ENCODE measurements around the gene AUH. TPM values are rescaled to one million over a fixed set of nuclear protein-coding genes. Genes with fewer than 3 reads are reported as not detected.
A peak's percentile ranks its signal among the peaks of the same experiment; 100 is the strongest.

AUH gene
- total and polyA plus RNA-seq, 9 of the 15 experiments (the other 6 are each of a cell fraction or from before 2014, with no cell fraction given), result 3.4 to 29.0 (median 10.1) TPM

DNA sequence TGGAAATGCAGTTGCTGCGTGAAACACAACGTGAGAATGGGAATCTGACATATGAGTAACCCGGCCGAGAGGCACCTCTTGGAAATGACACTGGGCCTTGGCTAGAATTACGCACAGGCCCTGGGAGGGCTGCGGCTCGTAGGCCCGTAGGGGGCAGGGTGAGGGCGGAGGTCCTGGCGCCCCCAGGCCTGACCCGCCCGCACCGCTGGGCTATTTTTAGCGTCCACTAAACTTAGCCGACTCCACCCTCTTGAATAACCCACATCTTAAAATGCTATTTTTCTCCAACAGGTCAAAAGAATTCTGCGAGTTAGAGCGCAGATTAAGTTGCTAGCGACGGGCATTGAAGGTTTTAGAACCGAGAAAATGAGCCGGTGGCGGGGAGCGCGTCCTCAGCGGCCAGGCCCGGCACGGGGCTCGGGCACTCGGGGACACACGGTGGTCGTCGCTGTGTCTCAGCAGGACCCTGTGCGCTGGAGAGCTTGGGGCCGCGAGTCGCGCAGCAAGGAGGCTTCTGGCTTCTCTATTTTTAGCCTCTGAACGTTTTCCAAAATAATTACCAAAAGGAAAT, 168.5 kb downstream of the AUH start:
- POLR2A ChIA-PET, result interaction anchor here (0.5 to 2.2 kb wide), 5 partner anchors 8 to 82 kb away, joined by 3 to 4 read pairs (median 4); no protein-coding TSS in a partner anchor
- 0% methylated on average over 31 of the region's 38 CpGs for WGBS (ENCODE audit: insufficient coverage, low coverage, missing lambda C conversion rate)
- H3K27ac ChIP-seq (ENCODE audit: extremely low read depth, low read depth, low read length), result peak overlapping the region; percentile 99
- H3K9ac ChIP-seq (ENCODE audit: insufficient read depth in 1 of 2, low read depth in 2 of 2, low read length in 2 of 2), result peak overlapping the region; percentile 95
- no peaks in the 10 kb centered on the region for H4K20me1 ChIP-seq (replicated peaks; ENCODE audit: control insufficient read depth, insufficient read depth, low read length)
- peaks cover 2% of the 10 kb centered on the region; the same call in 1 of the 3 replicates for H3K36me3 ChIP-seq (ENCODE audit: control insufficient read depth, insufficient read depth, low read length)
- H3K9me3 ChIP-seq (replicated peaks; ENCODE audit: control insufficient read depth, insufficient read depth, low read depth, low read length), result peaks cover 2% of the 10 kb centered on the region; the same call in 1 of the 2 replicates
- DNase-seq (ENCODE audit: extremely low read depth in 1 of 4, low spot score in 3 of 4), result peak; percentile 67 to 91 (median 76)
- H2AFZ ChIP-seq (ENCODE audit: low read depth, low read length), result peak overlapping the region; percentile 46
- in situ Hi-C loops (cut with MboI), result no loop called here
- FAIRE-seq, result peak; percentile 91
- no peaks in the 10 kb centered on the region for H3K27me3 ChIP-seq (ENCODE audit: control insufficient read depth in 2 of 2, insufficient read depth in 2 of 2, low read length in 2 of 2)
- intact Hi-C loops (cut with micrococcal nuclease), result loop anchor here (5.0 to 10.0 kb wide), 3 partner anchors 88 to 229 kb away; partner anchors contain the start of gene NFIL3
- no peaks in the 10 kb centered on the region for H3K9me1 ChIP-seq (ENCODE audit: control insufficient read depth, insufficient read depth, low read length)
- ATAC-seq, result peak; percentile 88
- CTCF ChIA-PET (ENCODE audit: low intra/inter-chr PET ratio), result no interaction called here
- peaks cover 22% of the 10 kb centered on the region for H3K79me2 ChIP-seq (ENCODE audit: control insufficient read depth, insufficient read depth, low read length)
- TSS peak; percentile 94 for BruUV-seq (replicated peaks)
- peak overlapping the region; percentile 31 for H3K4me3 ChIP-seq
- peaks cover 26 to 53% of the 10 kb centered on the region in 2 experiments for H3K4me1 ChIP-seq (replicated peaks in 1 of 2; ENCODE audit: control insufficient read depth in 2 of 2, insufficient read depth in 2 of 2, low read length in 2 of 2)
- H3K4me2 ChIP-seq (ENCODE audit: insufficient read depth, low read length), result peak overlapping the region; percentile 78
- TF ChIP-seq CTCFL (IDR thresholded peaks at IDR 0.05; ENCODE audit: borderline replicate concordance, insufficient read depth, low read depth, low read length, poor library complexity, severe bottlenecking), result peak; percentile 11
- peak; percentile 82 for TF ChIP-seq CHD1 (IDR thresholded peaks at IDR 0.05; ENCODE audit: low read length)
- TF ChIP-seq RAD21 (CRISPR knock-in tag; conservative IDR thresholded peaks at IDR 0.05 in 1 of 2, IDR thresholded peaks at IDR 0.05 in 1 of 2), result peak in 1 of 2 experiments; percentile 30; a peak in 1 of 4 replicates
- 0 out of 2 replicates have a peak, but pooled peaks have one; percentile 41 for TF ChIP-seq POLR2H (tag; IDR thresholded peaks at IDR 0.05; ENCODE audit: low read depth)
- TF ChIP-seq MYNN (IDR thresholded peaks at IDR 0.05), result peak; percentile 35; the same call in 1 of the 2 replicates
- TF ChIP-seq MYNN (CRISPR knock-in tag; IDR thresholded peaks at IDR 0.05), result no peak
- peak; percentile 70 for TF ChIP-seq HMGN3 (IDR thresholded peaks at IDR 0.05; ENCODE audit: borderline replicate concordance, extremely low read depth, insufficient read length, low read depth, low read length)
- TF ChIP-seq CBX3 (IDR thresholded peaks at IDR 0.05; ENCODE audit: borderline replicate concordance in 1 of 2, low read length in 2 of 2), result peak in 1 of 2 experiments; percentile 24; a peak in 1 of 3 replicates
- TF ChIP-seq ETS2 (tag; IDR thresholded peaks at IDR 0.05; ENCODE audit: borderline replicate concordance, poor library complexity, severe bottlenecking), result no peak
- TF ChIP-seq XRCC5 (IDR thresholded peaks at IDR 0.05; ENCODE audit: low read depth, low read length), result 0 out of 2 replicates have a peak, but pooled peaks have one; percentile 29
- TF ChIP-seq MEIS2 (IDR thresholded peaks at IDR 0.05; ENCODE audit: partially characterized antibody), result peak; percentile 25
- TF ChIP-seq ZFX (CRISPR knock-in tag; IDR thresholded peaks at IDR 0.05), result peak; percentile 96
- TF ChIP-seq RBFOX2 (IDR thresholded peaks at IDR 0.05; ENCODE audit: low read depth, low read length), result peak; percentile 94
- peak; percentile 82 for TF ChIP-seq MEF2A (IDR thresholded peaks at IDR 0.05; ENCODE audit: control insufficient read depth, low read depth, low read length)
- TF ChIP-seq ESRRA (IDR thresholded peaks at IDR 0.05; ENCODE audit: borderline replicate concordance, low read depth), result 0 out of 2 replicates have a peak, but pooled peaks have one; percentile 15
- peak; percentile 36; the same call in 1 of the 2 replicates for TF ChIP-seq OTX1 (CRISPR knock-in tag; IDR thresholded peaks at IDR 0.05)
- TF ChIP-seq, protein P1, sequence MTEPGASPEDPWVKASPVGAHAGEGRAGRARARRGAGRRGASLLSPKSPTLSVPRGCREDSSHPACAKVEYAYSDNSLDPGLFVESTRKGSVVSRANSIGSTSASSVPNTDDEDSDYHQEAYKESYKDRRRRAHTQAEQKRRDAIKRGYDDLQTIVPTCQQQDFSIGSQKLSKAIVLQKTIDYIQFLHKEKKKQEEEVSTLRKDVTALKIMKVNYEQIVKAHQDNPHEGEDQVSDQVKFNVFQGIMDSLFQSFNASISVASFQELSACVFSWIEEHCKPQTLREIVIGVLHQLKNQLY (CRISPR knock-in tag; conservative IDR thresholded peaks at IDR 0.05), result no peak

All from K562 (cell line).